Measurements from ENCODE around the gene TNFAIP8L1.

- TF ChIP-seq CTCF (IDR thresholded peaks at IDR 0.05) (no peak), POLR2A (IDR thresholded peaks at IDR 0.05) (no peak), EP300 (IDR thresholded peaks at IDR 0.05; ENCODE audit: low read depth) (no peak)
These were observed 37.0 kb upstream of the TNFAIP8L1 start for GRCh38 chr19:4602173-4602788.
